IMR-90 (cell line): ENCODE data around the gene OSBPL1A. TPM values are rescaled to one million over a fixed set of nuclear protein-coding genes. Genes with fewer than 3 reads are reported as not detected.

Experiments
- ATAC-seq: fragments of 200-7000 bp; cut with Tn5 transposase; 2 replicates; pipeline ENCODE4 v1.9.1; 2020; ENCODE audit warnings: low read depth, mild to moderate bottlenecking, moderate library complexity
- BruUV-seq: library from RNA; stranded (reverse); fragments of 400-500 nt; replicated peaks from 2 replicates; lab custom pipeline; 2021; lab: Mats Ljungman, UMichigan
- CTCF ChIA-PET: fragments of 300-600 bp; formaldehyde crosslinking; extraction: SDS; loops from one replicate; lab custom pipeline; 2021; ENCODE audit warnings: antibody characterized with exemption; lab: Yijun Ruan, JAX
- POLR2A ChIA-PET: fragments of 300-600 bp; sonication (Branson Sonifier 250); formaldehyde crosslinking; loops from one replicate; lab custom pipeline; 2022; ENCODE audit warnings: antibody characterized with exemption; ENCODE audit not compliant: unreplicated experiment; lab: Charles Lee
- DNase-seq: peaks from one replicate; pipeline ENCODE4 v3.0.0; 2013
- H2AFZ ChIP-seq: replicated peaks from 2 replicates; pipeline ENCODE3; 2013; ENCODE audit warnings: low read length, mild to moderate bottlenecking; ENCODE audit not compliant: poor library complexity
- H2AK5ac ChIP-seq: 2 replicates; pipeline ENCODE4 v1.6.1; 2013; ENCODE audit warnings: low read depth, low read length, inconsistent platforms
- H2AK9ac ChIP-seq: replicated peaks from 2 replicates; pipeline ENCODE3; 2013; ENCODE audit warnings: mild to moderate bottlenecking, low read depth, low read length, moderate library complexity; ENCODE audit not compliant: poor library complexity
- H2BK120ac ChIP-seq: 2 replicates; pipeline ENCODE4 v1.6.1; 2013; ENCODE audit warnings: low read depth, low read length, inconsistent platforms
- H2BK15ac ChIP-seq: 3 replicates; pipeline ENCODE4 v1.6.1; 2013; ENCODE audit warnings: low read depth, low read length, inconsistent platforms
- H2BK20ac ChIP-seq: 2 replicates; pipeline ENCODE4 v1.6.1; 2013; ENCODE audit warnings: low read depth, mild to moderate bottlenecking, inconsistent platforms, low read length, moderate library complexity
- H2BK5ac ChIP-seq: 2 replicates; pipeline ENCODE4 v1.6.1; 2013; ENCODE audit warnings: mild to moderate bottlenecking, low read depth, low read length, inconsistent platforms; ENCODE audit not compliant: poor library complexity, severe bottlenecking
- H3K14ac ChIP-seq: replicated peaks from 2 replicates; pipeline ENCODE4 v1.6.1; 2013; ENCODE audit warnings: low read depth, low read length, inconsistent platforms
- H3K18ac ChIP-seq: 2 replicates; pipeline ENCODE4 v1.6.1; 2013; ENCODE audit warnings: low read depth, low read length, control low read depth
- H3K23ac ChIP-seq: 2 replicates; pipeline ENCODE4 v1.6.1; 2013; ENCODE audit warnings: low read depth, low read length, inconsistent platforms
- H3K27ac ChIP-seq: 2 replicates; pipeline ENCODE4 v1.5.1; 2013; ENCODE audit warnings: mild to moderate bottlenecking, control low read depth, low read length; ENCODE audit not compliant: insufficient read depth
- H3K27me3 ChIP-seq: 2 replicates; pipeline ENCODE4 v1.6.1; 2013; ENCODE audit warnings: low read length; ENCODE audit not compliant: control insufficient read depth, insufficient read depth
- H3K36me3 ChIP-seq: 2 replicates; pipeline ENCODE4 v1.6.1; 2013; ENCODE audit warnings: low read length, mixed read lengths; ENCODE audit not compliant: control insufficient read depth, insufficient read depth
- H3K4ac ChIP-seq: 2 replicates; pipeline ENCODE4 v1.6.1; 2013; ENCODE audit warnings: low read depth, low read length, inconsistent platforms
- H3K4me1 ChIP-seq: 2 replicates; pipeline ENCODE4 v1.6.1; 2013; ENCODE audit warnings: low read length, mixed read lengths; ENCODE audit not compliant: control insufficient read depth, insufficient read depth
- H3K4me2 ChIP-seq: 2 replicates; pipeline ENCODE4 v1.6.1; 2013; ENCODE audit warnings: low read depth, mild to moderate bottlenecking, control low read depth, low read length, moderate library complexity
- H3K4me3 ChIP-seq: 2 replicates; pipeline ENCODE4 v1.5.1; 2013; ENCODE audit warnings: low read depth, mild to moderate bottlenecking, control low read depth, low read length, moderate library complexity; ENCODE audit not compliant: insufficient read depth
- H3K56ac ChIP-seq: 2 replicates; pipeline ENCODE4 v1.6.1; 2013; ENCODE audit warnings: low read length, inconsistent platforms; ENCODE audit not compliant: insufficient read depth; ENCODE audit errors: extremely low read depth
- H3K79me1 ChIP-seq, 2 experiments: 2 replicates each; pipeline ENCODE4 v1.6.1; 2013; ENCODE audit warnings: low read length in 2 of 2, inconsistent platforms in 1 of 2, low read depth in 1 of 2
- H3K9ac ChIP-seq: 2 replicates; pipeline ENCODE4 v1.6.1; 2013; ENCODE audit warnings: low read depth, low read length, control low read depth
- H3K9me1 ChIP-seq: 2 replicates; pipeline ENCODE4 v1.6.1; 2013; ENCODE audit warnings: low read length, inconsistent platforms; ENCODE audit not compliant: insufficient read depth
- H3K9me3 ChIP-seq: 2 replicates; pipeline ENCODE4 v1.6.1; 2013; ENCODE audit warnings: low read length; ENCODE audit not compliant: control insufficient read depth, insufficient read depth
- H4K20me1 ChIP-seq: 2 replicates; pipeline ENCODE4 v1.6.1; 2013; ENCODE audit warnings: low read length, inconsistent platforms; ENCODE audit not compliant: insufficient read depth
- H4K5ac ChIP-seq: 2 replicates; pipeline ENCODE4 v1.6.1; 2013; ENCODE audit warnings: mild to moderate bottlenecking, low read depth, low read length, control low read depth
- H4K8ac ChIP-seq, 2 experiments: 2 replicates each; pipeline ENCODE4 v1.6.1; 2013; ENCODE audit warnings: low read depth in 2 of 2, low read length in 2 of 2, control low read depth in 1 of 2, inconsistent platforms in 1 of 2
- H4K91ac ChIP-seq: 2 replicates; pipeline ENCODE4 v1.6.1; 2013; ENCODE audit warnings: low read depth, low read length, inconsistent platforms; ENCODE audit not compliant: insufficient read depth
- BHLHE40 ChIP-seq: fragments of 150-350 bp; IDR thresholded peaks from 2 replicates; pipeline ENCODE4 v1.6.1; 2016; ENCODE audit warnings: mild to moderate bottlenecking, low read depth, low read length
- CEBPB ChIP-seq: IDR thresholded peaks from 2 replicates; pipeline ENCODE4 v1.6.1; 2012; ENCODE audit warnings: low read depth, low read length, improper control_type of control experiment
- CHD1 ChIP-seq: IDR thresholded peaks from 2 replicates; pipeline ENCODE4 v1.6.1; 2012; ENCODE audit warnings: low read depth, low read length, improper control_type of control experiment
- CTCF ChIP-seq: conservative IDR thresholded peaks from 2 replicates; pipeline ENCODE4 v1.5.1; 2012; ENCODE audit warnings: mild to moderate bottlenecking, low read depth, low read length, improper control_type of control experiment
- MAFK ChIP-seq: IDR thresholded peaks from 2 replicates; pipeline ENCODE4 v1.6.1; 2012; ENCODE audit warnings: low read depth, low read length, improper control_type of control experiment
- MAZ ChIP-seq: IDR thresholded peaks from 2 replicates; pipeline ENCODE4 v1.6.1; 2012; ENCODE audit warnings: low read depth, mild to moderate bottlenecking, low read length, improper control_type of control experiment, moderate library complexity, borderline replicate concordance
- MXI1 ChIP-seq: IDR thresholded peaks from 2 replicates; pipeline ENCODE4 v1.6.1; 2012; ENCODE audit warnings: low read depth, mild to moderate bottlenecking, low read length, moderate library complexity, borderline replicate concordance
- NFE2L2 ChIP-seq: fragments of 150-350 bp; IDR thresholded peaks from 2 replicates; pipeline ENCODE4 v1.6.1; 2016; ENCODE audit warnings: low read depth, mild to moderate bottlenecking, low read length
- POLR2A ChIP-seq: IDR thresholded peaks from 2 replicates; pipeline ENCODE4 v1.6.1; 2012; ENCODE audit warnings: mild to moderate bottlenecking, low read depth, low read length
- RAD21 ChIP-seq: IDR thresholded peaks from 2 replicates; pipeline ENCODE4 v1.6.1; 2012; ENCODE audit warnings: low read length, improper control_type of control experiment
- RCOR1 ChIP-seq: IDR thresholded peaks from 2 replicates; pipeline ENCODE4 v1.6.1; 2012; ENCODE audit warnings: mild to moderate bottlenecking, low read length, improper control_type of control experiment; ENCODE audit not compliant: insufficient replicate concordance
- SMC3 ChIP-seq: fragments of 150-350 bp; IDR thresholded peaks from 2 replicates; pipeline ENCODE4 v1.6.1; 2016; ENCODE audit warnings: low read depth, mild to moderate bottlenecking, antibody characterized with exemption, low read length, moderate library complexity
- USF2 ChIP-seq: fragments of 150-350 bp; IDR thresholded peaks from 2 replicates; pipeline ENCODE4 v1.6.1; 2017; ENCODE audit warnings: mild to moderate bottlenecking, antibody characterized with exemption, low read length, low read depth
- WGBS, 2 experiments: methylation state at CpG; one replicate each; pipeline versions ENCODE4 v1.1.5 to v1.1.7; 2013; ENCODE audit warnings: missing lambda C conversion rate in 2 of 2; ENCODE audit not compliant: insufficient read length in 1 of 2; ENCODE audit errors: extremely low coverage in 2 of 2; 5-methylcytosine and 5-hydroxymethylcytosine counted together
- dilution Hi-C: fragments of 300-500 bp; cut with HindIII; formaldehyde crosslinking; loops from one replicate; pipeline ENCODE4 v1.14.3; 2018; ENCODE audit warnings: low sequenced_read_pairs; ENCODE audit not compliant: unreplicated experiment
- in situ Hi-C: fragments of 300-500 bp; cut with MboI; formaldehyde crosslinking; loops from 3 replicates; pipeline ENCODE4 v1.14.3; 2019; ENCODE audit warnings: low sequenced_read_pairs, inconsistent platforms, mixed read lengths
- intact Hi-C: fragments of 100-400 bp; cut with micrococcal nuclease; formaldehyde crosslinking; loops from 2 replicates; pipeline ENCODE4 v1.10.0; 2022
- polyA plus RNA-seq, 3 experiments: library from polyadenylated mRNA; depleted of rRNA; stranded (reverse); fragments of >200 nt; gene quantifications; 2 replicates each; pipeline ENCODE4 v1.2.3, GENCODE V29; 2012; ENCODE audit warnings: low replicate concordance in 1 of 3
- total RNA-seq: library from RNA; depleted of rRNA; stranded (reverse); fragments of >200 nt; gene quantifications from 2 replicates; pipeline ENCODE4 v1.2.3, GENCODE V29; 2012

Gene OSBPL1A
- total and polyA plus RNA-seq, 2 of the 4 experiments (the other 2 are of a cell fraction), result 29.4 to 70.4 TPM

- Histone ChIP-seq H3K4me2 (no peak overlapping the region), H2AFZ (no peak overlapping the region), H2AK5ac (no peak overlapping the region), H3K4me3 (no peak overlapping the region), H3K56ac (no peak overlapping the region), H3K4ac (no peak overlapping the region), H3K27ac (no peak overlapping the region), H3K9me1 (peaks cover 3% of the 10 kb centered on the region; the same call in 1 of the 2 replicates), H3K23ac (no peak overlapping the region), H2BK120ac (no peak overlapping the region), H3K18ac (no peak overlapping the region), H3K27me3 (no peaks in the 10 kb centered on the region), H3K4me1 (no peaks in the 10 kb centered on the region), H3K14ac (no peak overlapping the region), H2BK20ac (no peak overlapping the region), H4K91ac (no peak overlapping the region), H3K9me3 (no peaks in the 10 kb centered on the region), H2AK9ac (no peak overlapping the region), H3K36me3 (peaks cover 1% of the 10 kb centered on the region; the same call in 1 of the 2 replicates), H2BK5ac (no peak overlapping the region), H3K79me1 (peaks cover 26 to 41% of the 10 kb centered on the region in 2 experiments; a peak in 3 of 4 replicates), H4K8ac (no peak overlapping the region), H3K9ac (no peak overlapping the region), H2BK15ac (no peak overlapping the region), H4K20me1 (peaks cover 10% of the 10 kb centered on the region; the same call in 1 of the 2 replicates), H4K5ac (no peak overlapping the region)
- dilution Hi-C loops, result no loop called here
- in situ Hi-C loops, result no loop called here
- ChIA-PET POLR2A (no interaction called here), CTCF (no interaction called here)
- no TSS peak for BruUV-seq
- DNase-seq (no peak), ATAC-seq (no peak)
- no CpG with 5 or more reads among the region's 1 CpG for WGBS, 2 experiments
- TF ChIP-seq MXI1 (no peak), POLR2A (no peak), MAZ (no peak), SMC3 (no peak), RCOR1 (no peak), MAFK (no peak), CHD1 (no peak), NFE2L2 (no peak), BHLHE40 (no peak), RAD21 (no peak), CEBPB (no peak), CTCF (no peak), USF2 (no peak)
- intact Hi-C loops, result no loop called here
Observed at GRCh38 chr18:24243677-24244076, 153.9 kb downstream of the OSBPL1A start.
